Fibroblast of lung (primary cell): ENCODE data around the gene TICRR.

Experiments used
- EZH2 ChIP-seq: IDR thresholded peaks from 2 replicates; pipeline ENCODE4 v1.5.1; 2012; ENCODE audit warnings: low read length, control low read depth, mild to moderate bottlenecking; ENCODE audit errors: missing control alignments
- TF ChIP-seq, protein P1 (sequence below), 2 donors: IDR thresholded peaks in 1 of 2; conservative IDR thresholded peaks in 1 of 2; 1 replicate in 1 of 2; 2 replicates in 1 of 2; pipeline ENCODE4 v1.5.1; 2011 to 2012; ENCODE audit warnings: low read length in 2 of 2, control low read depth in 1 of 2, inconsistent platforms in 1 of 2, low read depth in 1 of 2, mild to moderate bottlenecking in 1 of 2

DNA sequence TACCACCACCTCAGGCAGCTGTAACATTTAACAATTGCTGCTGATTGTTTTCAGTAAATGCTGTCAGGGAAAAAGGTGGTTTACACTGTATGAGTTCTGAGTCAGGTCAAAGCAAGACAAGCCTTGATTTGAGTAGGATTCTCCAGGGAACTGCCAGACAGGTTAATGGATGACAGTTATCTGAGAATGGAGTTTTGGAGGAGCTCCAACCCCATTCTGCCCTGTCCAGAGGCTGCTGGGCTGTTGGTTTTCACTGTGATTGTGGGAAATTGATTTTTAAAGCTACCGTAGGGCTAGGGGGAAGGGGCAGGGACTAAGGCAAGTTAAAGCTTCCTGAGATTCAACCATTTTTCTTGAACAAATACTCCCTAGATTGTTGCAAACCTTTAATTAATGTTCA is 39.9 kb downstream of the TICRR start:
- TF ChIP-seq, protein P1, sequence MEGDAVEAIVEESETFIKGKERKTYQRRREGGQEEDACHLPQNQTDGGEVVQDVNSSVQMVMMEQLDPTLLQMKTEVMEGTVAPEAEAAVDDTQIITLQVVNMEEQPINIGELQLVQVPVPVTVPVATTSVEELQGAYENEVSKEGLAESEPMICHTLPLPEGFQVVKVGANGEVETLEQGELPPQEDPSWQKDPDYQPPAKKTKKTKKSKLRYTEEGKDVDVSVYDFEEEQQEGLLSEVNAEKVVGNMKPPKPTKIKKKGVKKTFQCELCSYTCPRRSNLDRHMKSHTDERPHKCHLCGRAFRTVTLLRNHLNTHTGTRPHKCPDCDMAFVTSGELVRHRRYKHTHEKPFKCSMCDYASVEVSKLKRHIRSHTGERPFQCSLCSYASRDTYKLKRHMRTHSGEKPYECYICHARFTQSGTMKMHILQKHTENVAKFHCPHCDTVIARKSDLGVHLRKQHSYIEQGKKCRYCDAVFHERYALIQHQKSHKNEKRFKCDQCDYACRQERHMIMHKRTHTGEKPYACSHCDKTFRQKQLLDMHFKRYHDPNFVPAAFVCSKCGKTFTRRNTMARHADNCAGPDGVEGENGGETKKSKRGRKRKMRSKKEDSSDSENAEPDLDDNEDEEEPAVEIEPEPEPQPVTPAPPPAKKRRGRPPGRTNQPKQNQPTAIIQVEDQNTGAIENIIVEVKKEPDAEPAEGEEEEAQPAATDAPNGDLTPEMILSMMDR (conservative IDR thresholded peaks at IDR 0.05 in 1 of 2, IDR thresholded peaks at IDR 0.05 in 1 of 2; ENCODE audit: low read depth in 1 of 2, low read length in 2 of 2): no peak
- TF ChIP-seq EZH2: no peak
